Endothelial cell of umbilical vein (primary cell): ENCODE measurements around the gene PYY. TPM values are rescaled to one million over a fixed set of nuclear protein-coding genes. Genes with fewer than 3 reads are reported as not detected.

Experiments used
- BruUV-seq: library from RNA; stranded (reverse); fragments of 400-500 nt; replicated peaks from 2 replicates; lab custom pipeline; 2021; lab: Mats Ljungman, UMichigan
- CTCF ChIA-PET: fragments of 300-600, 350-600 bp; sonication (Branson Sonifier 250); formaldehyde crosslinking; loops from one replicate; lab custom pipeline; 2021; ENCODE audit warnings: antibody characterized with exemption, inconsistent platforms; lab: Charles Lee
- POLR2A ChIA-PET: fragments of 300-600, 350-600 bp; sonication (Branson Sonifier 250); formaldehyde crosslinking; loops from one replicate; lab custom pipeline; 2021; ENCODE audit warnings: antibody characterized with exemption, inconsistent platforms; lab: Charles Lee
- DNase-seq: peaks from one replicate; pipeline ENCODE4 v3.0.0-alpha.2; 2011; ENCODE audit warnings: low read depth, low spot score
- FAIRE-seq: peaks from 2 replicates; lab custom pipeline; 2011; peaks lifted over from hg19 to GRCh38; lab: Jason Lieb, UNC
- H2AFZ ChIP-seq: 2 replicates; pipeline ENCODE4 v1.6.0; 2012; ENCODE audit warnings: low read depth, low read length, control low read depth, inconsistent platforms
- H3K27ac ChIP-seq: 2 replicates; pipeline ENCODE4 v1.5.1; 2011; ENCODE audit warnings: low read depth, mild to moderate bottlenecking, control low read depth, low read length, moderate library complexity; ENCODE audit not compliant: insufficient read depth
- H3K27me3 ChIP-seq, 2 experiments: 2 replicates each; pipeline versions ENCODE4 v1.6.0 to v1.6.1; 2011; ENCODE audit warnings: low read length in 2 of 2, mixed read lengths in 1 of 2; ENCODE audit not compliant: control insufficient read depth in 2 of 2, insufficient read depth in 2 of 2
- H3K36me3 ChIP-seq, 2 experiments: 2 replicates in 1 of 2; 3 replicates in 1 of 2; pipeline ENCODE4 v1.5.1; 2011; ENCODE audit warnings: low read length in 2 of 2, mild to moderate bottlenecking in 1 of 2, moderate library complexity in 1 of 2; ENCODE audit not compliant: control insufficient read depth in 2 of 2, insufficient read depth in 2 of 2; ENCODE audit errors: extremely low read depth in 1 of 2
- H3K4me1 ChIP-seq: 3 replicates; pipeline ENCODE4 v1.5.1; 2011; ENCODE audit warnings: mild to moderate bottlenecking, low read length; ENCODE audit not compliant: control insufficient read depth, insufficient read depth; ENCODE audit errors: extremely low read depth
- H3K4me2 ChIP-seq: 2 replicates; pipeline ENCODE4 v1.6.1; 2011; ENCODE audit warnings: low read length, control low read depth, mixed read lengths; ENCODE audit not compliant: insufficient read depth
- H3K4me3 ChIP-seq, 3 experiments: fragments of 200-600 bp in 1 of 3; sonication (generic), shearing (Covaris generic) in 1 of 3; replicated peaks in 1 of 3; 2 replicates each; pipeline ENCODE4 v1.5.1; 2011 to 2016; ENCODE audit warnings: control low read depth in 3 of 3, low read length in 3 of 3, mild to moderate bottlenecking in 2 of 3, inconsistent platforms in 1 of 3, low read depth in 1 of 3, moderate library complexity in 1 of 3; ENCODE audit not compliant: insufficient read depth in 1 of 3
- H3K79me2 ChIP-seq: 2 replicates; pipeline ENCODE4 v1.6.0; 2012; ENCODE audit warnings: low read length, inconsistent platforms; ENCODE audit not compliant: control insufficient read depth, insufficient read depth
- H3K9ac ChIP-seq: replicated peaks from 2 replicates; pipeline ENCODE3; 2011; ENCODE audit warnings: low read length, control low read depth; ENCODE audit not compliant: insufficient read depth; ENCODE audit errors: extremely low read depth
- H3K9me1 ChIP-seq: replicated peaks from 3 replicates; pipeline ENCODE4 v1.6.0; 2011; ENCODE audit warnings: mild to moderate bottlenecking, low read length; ENCODE audit not compliant: control insufficient read depth, insufficient read depth; ENCODE audit errors: extremely low read depth
- H3K9me3 ChIP-seq: replicated peaks from 2 replicates; pipeline ENCODE4 v1.5.1; 2012; ENCODE audit warnings: low read length, inconsistent platforms; ENCODE audit not compliant: control insufficient read depth, insufficient read depth
- H4K20me1 ChIP-seq: replicated peaks from 2 replicates; pipeline ENCODE3; 2011; ENCODE audit warnings: mild to moderate bottlenecking, low read length; ENCODE audit not compliant: control insufficient read depth, insufficient read depth; ENCODE audit errors: extremely low read depth
- CTCF ChIP-seq, 2 donors: IDR thresholded peaks; 1 replicate in 1 of 2; 2 replicates in 1 of 2; pipeline ENCODE4 v1.5.1; 2011; ENCODE audit warnings: low read length in 2 of 2, mild to moderate bottlenecking in 2 of 2, moderate library complexity in 2 of 2, control low read depth in 1 of 2, inconsistent platforms in 1 of 2, low read depth in 1 of 2; ENCODE audit not compliant: insufficient read depth in 1 of 2; ENCODE audit errors: extremely low read depth in 1 of 2
- EZH2 ChIP-seq: IDR thresholded peaks from 2 replicates; pipeline ENCODE4 v1.6.1; 2012; ENCODE audit warnings: borderline replicate concordance, low read depth, mild to moderate bottlenecking, moderate library complexity, low read length, inconsistent platforms; ENCODE audit not compliant: severe bottlenecking
- GATA2 ChIP-seq: IDR thresholded peaks from 2 replicates; pipeline ENCODE4 v1.7.0; 2011; ENCODE audit warnings: low read depth, mild to moderate bottlenecking, moderate library complexity, mixed read lengths, low read length; ENCODE audit not compliant: insufficient read length, insufficient read depth
- MAX ChIP-seq: IDR thresholded peaks from 2 replicates; pipeline ENCODE4 v1.6.1; 2011; ENCODE audit not compliant: insufficient read depth, insufficient read length
- MYC ChIP-seq: IDR thresholded peaks from one replicate; pipeline ENCODE4 v1.6.1; 2011; ENCODE audit warnings: mild to moderate bottlenecking, low read depth, low read length
- POLR2A ChIP-seq: IDR thresholded peaks from 2 replicates; pipeline ENCODE4 v1.6.1; 2012; ENCODE audit warnings: low read depth, mild to moderate bottlenecking, control low read depth, low read length
- POLR2AphosphoS5 ChIP-seq: IDR thresholded peaks from 2 replicates; pipeline ENCODE4 v1.6.1; 2012; ENCODE audit warnings: low read depth, mild to moderate bottlenecking, control low read depth, low read length, moderate library complexity; ENCODE audit not compliant: insufficient read depth
- dilution Hi-C: fragments of 300-500 bp; cut with MboI; formaldehyde crosslinking; loops from one replicate; pipeline ENCODE4 v1.15.0; 2019; ENCODE audit warnings: low sequenced_read_pairs; ENCODE audit not compliant: extremely low pct_ligation_motif_present
- intact Hi-C: fragments of 100-400 bp; cut with micrococcal nuclease; formaldehyde crosslinking; loops from one replicate; pipeline ENCODE4 v1.10.0; 2022
- polyA plus RNA-seq, 4 experiments: library from polyadenylated mRNA; depleted of rRNA in 3 of 4; stranded (reverse) in 3 of 4; unstranded in 1 of 4; fragments of >200 nt; gene quantifications; 2 replicates each; pipeline versions ENCODE4 v1.2.1 to v1.2.3, GENCODE V29; 2011 to 2012; ENCODE audit warnings: missing spikeins in 1 of 4
- total RNA-seq: library from RNA; stranded (reverse); gene quantifications from 2 replicates; pipeline ENCODE4 v1.2.3, GENCODE V29; 2021

Gene PYY
- total and polyA plus RNA-seq, 2 donors (not counting 3 experiments of a cell fraction or from before 2014, with no cell fraction given) = not detected

GRCh38 chr17:43975898-43976297 lies 22.2 kb upstream of the PYY start:
- no peak overlapping the region for H3K27ac ChIP-seq
- no peaks in the 10 kb centered on the region for H3K9me3 ChIP-seq
- no peak overlapping the region for H3K4me2 ChIP-seq
- H3K79me2 ChIP-seq = no peaks in the 10 kb centered on the region
- H3K27me3 ChIP-seq = peaks cover 13 to 14% of the 10 kb centered on the region in 2 experiments
- intact Hi-C loops = no loop called here
- ChIA-PET POLR2A (no interaction called here), CTCF (interaction anchor here (0.9 to 2.8 kb wide), 2 partner anchors 32 to 67 kb away, joined by 3 to 11 read pairs; no protein-coding TSS in a partner anchor)
- H3K4me3 ChIP-seq = no peak overlapping the region
- no peak overlapping the region for H2AFZ ChIP-seq
- H4K20me1 ChIP-seq = no peaks in the 10 kb centered on the region
- DNase-seq = no peak
- TF ChIP-seq POLR2AphosphoS5 = no peak
- TF ChIP-seq MAX = no peak
- no peak for TF ChIP-seq EZH2
- no peak for TF ChIP-seq POLR2A
- no peak for TF ChIP-seq GATA2
- TF ChIP-seq MYC = no peak
- no peak for TF ChIP-seq CTCF (IDR thresholded peaks at IDR 0.05; ENCODE audit: extremely low read depth in 1 of 2, insufficient read depth in 1 of 2, low read depth in 1 of 2, low read length in 2 of 2)
- H3K4me1 ChIP-seq = no peaks in the 10 kb centered on the region
- dilution Hi-C loops = no loop called here
- no peaks in the 10 kb centered on the region for H3K9me1 ChIP-seq
- no peak for FAIRE-seq
- H3K36me3 ChIP-seq = no peaks in the 10 kb centered on the region
- H3K9ac ChIP-seq = no peak overlapping the region
- no TSS peak for BruUV-seq
